Mesenchymal stem cell (in vitro differentiated cells and primary cell): ENCODE data around the gene RAB32.

Experiments used
- DNase-seq: peaks from one replicate; pipeline ENCODE4 v3.0.0-alpha.2; 2013
- H2AFZ ChIP-seq: one replicate; pipeline ENCODE4 v1.6.1; 2013; ENCODE audit warnings: low read depth, mild to moderate bottlenecking, control low read depth, inconsistent platforms, low read length, moderate library complexity
- H2AK5ac ChIP-seq: 2 replicates; pipeline ENCODE4 v1.6.1; 2013; ENCODE audit warnings: low read length, moderate library complexity, mild to moderate bottlenecking, inconsistent platforms; ENCODE audit not compliant: severe bottlenecking
- H2BK120ac ChIP-seq: one replicate; pipeline ENCODE4 v1.6.1; 2013; ENCODE audit warnings: low read depth, mild to moderate bottlenecking, inconsistent platforms, low read length, moderate library complexity
- H2BK12ac ChIP-seq, 2 experiments: one replicate each; pipeline ENCODE4 v1.6.1; 2013; ENCODE audit warnings: inconsistent platforms in 2 of 2, low read length in 2 of 2, mild to moderate bottlenecking in 2 of 2, moderate library complexity in 2 of 2, control low read depth in 1 of 2
- H2BK15ac ChIP-seq: one replicate; pipeline ENCODE4 v1.6.1; 2013; ENCODE audit warnings: mild to moderate bottlenecking, low read depth, inconsistent platforms; ENCODE audit not compliant: poor library complexity, severe bottlenecking
- H2BK5ac ChIP-seq: 2 replicates; pipeline ENCODE4 v1.6.1; 2013; ENCODE audit warnings: low read depth, mild to moderate bottlenecking, low read length, control low read depth, inconsistent platforms; ENCODE audit not compliant: poor library complexity, severe bottlenecking
- H3K14ac ChIP-seq, 2 experiments: one replicate each; pipeline ENCODE4 v1.6.1; 2013; ENCODE audit warnings: inconsistent platforms in 2 of 2, low read length in 2 of 2, control low read depth in 1 of 2, mild to moderate bottlenecking in 1 of 2, moderate library complexity in 1 of 2
- H3K18ac ChIP-seq, 2 experiments: one replicate each; pipeline ENCODE4 v1.6.1; 2013; ENCODE audit warnings: inconsistent platforms in 2 of 2, low read length in 2 of 2, control low read depth in 1 of 2, low read depth in 1 of 2, mild to moderate bottlenecking in 1 of 2
- H3K23ac ChIP-seq, 2 experiments: one replicate each; pipeline ENCODE4 v1.6.1; 2013; ENCODE audit warnings: inconsistent platforms in 2 of 2, low read length in 2 of 2, mild to moderate bottlenecking in 2 of 2, moderate library complexity in 2 of 2, control low read depth in 1 of 2
- H3K27ac ChIP-seq: 2 replicates; pipeline ENCODE4 v1.5.1; 2013; ENCODE audit warnings: mild to moderate bottlenecking, moderate library complexity, low read length, control low read depth, inconsistent platforms; ENCODE audit not compliant: poor library complexity, severe bottlenecking
- H3K27me3 ChIP-seq, 2 experiments: 2 replicates each; pipeline versions ENCODE4 v1.6.1 to v1.7.0; 2013; ENCODE audit warnings: low read length in 2 of 2, mild to moderate bottlenecking in 2 of 2, moderate library complexity in 2 of 2, control low read depth in 1 of 2, inconsistent platforms in 1 of 2; ENCODE audit not compliant: control insufficient read depth in 1 of 2, insufficient read depth in 1 of 2
- H3K36me3 ChIP-seq, 2 experiments: 2 replicates each; pipeline versions ENCODE4 v1.6.1 to v1.7.0; 2013; ENCODE audit warnings: low read length in 2 of 2, control low read depth in 1 of 2, inconsistent platforms in 1 of 2, low read depth in 1 of 2, mild to moderate bottlenecking in 1 of 2; ENCODE audit not compliant: insufficient read depth in 2 of 2, control insufficient read depth in 1 of 2
- H3K4ac ChIP-seq, 2 experiments: one replicate each; pipeline ENCODE4 v1.6.1; 2013; ENCODE audit warnings: inconsistent platforms in 2 of 2, low read length in 2 of 2, mild to moderate bottlenecking in 2 of 2, moderate library complexity in 2 of 2, control low read depth in 1 of 2, low read depth in 1 of 2
- H3K4me1 ChIP-seq: 2 replicates; pipeline ENCODE4 v1.6.1; 2013; ENCODE audit warnings: low read depth, low read length, control low read depth; ENCODE audit not compliant: control insufficient read depth, insufficient read depth
- H3K4me2 ChIP-seq: 2 replicates; pipeline ENCODE4 v1.6.1; 2013; ENCODE audit warnings: low read length, mild to moderate bottlenecking, inconsistent platforms; ENCODE audit not compliant: poor library complexity, severe bottlenecking
- H3K4me3 ChIP-seq, 2 experiments: 2 replicates each; pipeline versions ENCODE4 v1.5.1 to v1.7.0; 2013; ENCODE audit warnings: low read length in 2 of 2, mild to moderate bottlenecking in 2 of 2, control low read depth in 1 of 2, low read depth in 1 of 2; ENCODE audit not compliant: insufficient read depth in 1 of 2
- H3K79me1 ChIP-seq: replicated peaks from 2 replicates; pipeline ENCODE4 v1.6.1; 2013; ENCODE audit warnings: mild to moderate bottlenecking, control low read depth, low read length, inconsistent platforms; ENCODE audit not compliant: poor library complexity, severe bottlenecking
- H3K9ac ChIP-seq: 2 replicates; pipeline ENCODE4 v1.7.0; 2013; ENCODE audit warnings: mild to moderate bottlenecking, low read length, moderate library complexity
- H3K9me3 ChIP-seq: 2 replicates; pipeline ENCODE4 v1.7.0; 2013; ENCODE audit warnings: mild to moderate bottlenecking, low read length; ENCODE audit not compliant: control insufficient read depth
- H4K8ac ChIP-seq: one replicate; pipeline ENCODE4 v1.6.1; 2013; ENCODE audit warnings: inconsistent platforms, mild to moderate bottlenecking, low read length, moderate library complexity
- H4K91ac ChIP-seq: one replicate; pipeline ENCODE4 v1.6.1; 2013; ENCODE audit warnings: mild to moderate bottlenecking, low read length, inconsistent platforms
- WGBS: methylation state at CpG from one replicate; pipeline ENCODE4 v1.1.7; 2013; ENCODE audit warnings: mixed read lengths; 5-methylcytosine and 5-hydroxymethylcytosine counted together

Gene RAB32

DNA sequence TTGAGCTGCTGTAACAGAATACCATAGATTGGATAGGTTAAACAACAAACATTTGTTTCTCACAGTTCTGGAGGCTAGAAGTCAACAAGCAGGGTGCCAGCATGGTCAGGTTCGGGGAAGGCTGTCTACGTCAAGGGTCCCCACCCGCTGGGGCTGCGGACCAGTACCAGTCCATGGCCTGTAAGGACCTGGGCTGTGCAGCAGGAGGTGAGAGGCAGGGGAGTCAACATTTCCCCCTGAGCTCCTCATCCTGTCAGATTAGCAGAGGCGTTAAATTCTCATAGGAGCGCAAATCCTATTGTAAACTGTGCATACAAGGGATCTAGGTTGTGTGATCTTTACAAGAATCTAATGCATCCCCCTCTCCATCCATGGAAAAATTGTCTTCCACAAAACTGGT, 58.9 kb downstream of the RAB32 start:
- Histone ChIP-seq H2BK120ac (no peak overlapping the region), H3K23ac (no peak overlapping the region), H3K9me3 (no peaks in the 10 kb centered on the region), H3K4me2 (no peak overlapping the region), H2AK5ac (no peak overlapping the region), H2BK12ac (no peak overlapping the region), H4K8ac (no peak overlapping the region), H3K4me1 (peaks cover 7% of the 10 kb centered on the region), H3K36me3 (no peaks in the 10 kb centered on the region), H3K27me3 (no peaks in the 10 kb centered on the region), H3K9ac (no peak overlapping the region), H3K79me1 (no peaks in the 10 kb centered on the region), H2AFZ (no peak overlapping the region), H3K4me3 (no peak overlapping the region), H3K18ac (no peak overlapping the region), H3K27ac (no peak overlapping the region), H2BK5ac (no peak overlapping the region), H3K14ac (no peak overlapping the region), H3K4ac (no peak overlapping the region), H2BK15ac (no peak overlapping the region), H4K91ac (no peak overlapping the region)
- no peak for DNase-seq
- 64% methylated on average over 6 of the region's 6 CpGs for WGBS
